Astrocyte of the spinal cord (primary cell): ENCODE data around the gene RANGRF.

Experiments
- DNase-seq: peaks from one replicate; pipeline ENCODE4 v3.0.0; 2011; ENCODE audit warnings: low read depth, low spot score
- H3K4me3 ChIP-seq: 2 replicates; pipeline ENCODE4 v1.5.1; 2011; ENCODE audit warnings: low read depth, mild to moderate bottlenecking, low read length, moderate library complexity
- CTCF ChIP-seq: IDR thresholded peaks from 2 replicates; pipeline ENCODE4 v1.5.1; 2012; ENCODE audit warnings: low read depth, mild to moderate bottlenecking, low read length, inconsistent platforms
- in situ Hi-C: cut with HindIII; loops from 2 replicates; pipeline ENCODE4 v1.10.0; 2017; ENCODE audit warnings: low sequenced_read_pairs

Gene RANGRF

GRCh38 chr17:8312726-8313600 is 24.5 kb downstream of the RANGRF start:
- H3K4me3 ChIP-seq = no peak overlapping the region
- no peak for TF ChIP-seq CTCF
- in situ Hi-C loops = no loop called here
- DNase-seq = no peak

DNA sequence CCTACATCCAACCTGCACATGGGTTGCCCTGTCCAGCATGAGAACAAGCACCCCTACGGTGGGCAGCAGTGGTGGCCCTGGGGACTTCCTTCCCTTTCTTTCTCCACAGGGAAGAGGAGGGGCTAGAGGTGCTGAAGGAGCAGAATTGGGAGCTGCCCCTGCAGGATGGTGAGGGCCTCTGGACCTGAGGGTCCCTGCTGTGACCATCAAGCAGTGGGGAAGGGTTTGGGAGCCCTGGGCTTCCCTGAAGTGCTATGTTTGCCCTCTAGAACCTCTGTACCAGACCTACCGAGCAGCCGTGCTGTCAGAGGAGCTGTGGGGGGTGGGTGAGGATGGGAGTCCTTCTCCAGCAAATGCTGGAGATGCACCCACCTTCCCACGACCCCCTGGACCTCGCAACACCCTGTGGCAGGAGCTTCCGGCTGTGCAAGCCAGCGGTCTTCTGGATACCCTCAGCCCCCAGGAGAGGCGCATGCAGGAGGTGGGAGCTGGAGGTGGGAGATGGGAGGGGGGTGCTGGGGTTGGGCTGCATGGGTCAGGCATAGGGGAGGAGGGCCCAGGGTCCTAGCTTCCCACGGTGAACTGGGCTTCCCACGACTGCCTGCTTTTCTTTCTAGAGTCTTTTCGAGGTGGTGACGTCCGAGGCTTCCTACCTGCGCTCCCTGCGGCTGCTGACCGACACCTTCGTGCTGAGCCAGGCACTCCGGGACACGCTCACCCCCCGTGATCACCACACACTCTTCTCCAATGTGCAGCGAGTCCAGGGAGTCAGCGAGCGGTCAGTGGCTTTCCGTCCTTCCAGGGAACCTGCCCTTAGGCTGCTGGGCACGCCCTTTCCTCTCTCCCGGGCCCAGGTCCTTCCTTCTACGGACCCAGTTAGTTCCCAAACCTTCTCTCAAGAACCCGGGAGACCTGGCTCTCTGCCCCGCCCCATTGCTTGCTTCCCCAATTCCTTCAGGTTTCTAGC is 26.6 kb downstream of the RANGRF start:
- no peak overlapping the region for H3K4me3 ChIP-seq
- DNase-seq = no peak
- in situ Hi-C loops = no loop called here
- no peak for TF ChIP-seq CTCF

DNA sequence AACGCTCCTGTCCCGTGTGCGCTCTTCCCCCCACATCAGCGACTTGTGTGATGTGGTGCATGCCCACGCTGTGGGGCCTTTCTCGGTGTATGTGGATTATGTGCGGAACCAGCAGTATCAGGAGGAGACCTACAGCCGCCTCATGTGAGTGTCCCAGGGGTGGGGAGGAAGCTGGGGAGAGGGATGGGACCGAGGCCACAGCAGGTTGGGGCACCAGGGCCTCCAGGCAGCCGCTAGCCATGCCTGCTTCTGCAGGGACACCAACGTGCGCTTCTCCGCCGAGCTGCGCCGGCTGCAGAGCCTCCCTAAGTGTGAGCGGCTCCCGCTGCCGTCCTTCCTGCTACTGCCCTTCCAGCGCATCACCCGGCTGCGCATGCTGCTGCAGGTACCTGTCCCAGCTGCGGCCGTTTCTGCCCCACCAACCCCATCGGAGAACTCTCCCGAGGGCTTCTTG is 27.3 kb downstream of the RANGRF start:
- H3K4me3 ChIP-seq = no peak overlapping the region
- DNase-seq = no peak
- in situ Hi-C loops = no loop called here
- TF ChIP-seq CTCF = no peak

GRCh38 chr17:8318010-8318935 is 29.8 kb downstream of the RANGRF start:
- H3K4me3 ChIP-seq = no peak overlapping the region
- no peak for TF ChIP-seq CTCF
- no peak for DNase-seq
- in situ Hi-C loops = no loop called here

GRCh38 chr17:8320262-8320661 is 31.8 kb downstream of the RANGRF start:
- DNase-seq = no peak
- TF ChIP-seq CTCF = no peak
- H3K4me3 ChIP-seq = no peak overlapping the region
- in situ Hi-C loops = no loop called here
